ENCODE results near the gene DMWD.

DNA sequence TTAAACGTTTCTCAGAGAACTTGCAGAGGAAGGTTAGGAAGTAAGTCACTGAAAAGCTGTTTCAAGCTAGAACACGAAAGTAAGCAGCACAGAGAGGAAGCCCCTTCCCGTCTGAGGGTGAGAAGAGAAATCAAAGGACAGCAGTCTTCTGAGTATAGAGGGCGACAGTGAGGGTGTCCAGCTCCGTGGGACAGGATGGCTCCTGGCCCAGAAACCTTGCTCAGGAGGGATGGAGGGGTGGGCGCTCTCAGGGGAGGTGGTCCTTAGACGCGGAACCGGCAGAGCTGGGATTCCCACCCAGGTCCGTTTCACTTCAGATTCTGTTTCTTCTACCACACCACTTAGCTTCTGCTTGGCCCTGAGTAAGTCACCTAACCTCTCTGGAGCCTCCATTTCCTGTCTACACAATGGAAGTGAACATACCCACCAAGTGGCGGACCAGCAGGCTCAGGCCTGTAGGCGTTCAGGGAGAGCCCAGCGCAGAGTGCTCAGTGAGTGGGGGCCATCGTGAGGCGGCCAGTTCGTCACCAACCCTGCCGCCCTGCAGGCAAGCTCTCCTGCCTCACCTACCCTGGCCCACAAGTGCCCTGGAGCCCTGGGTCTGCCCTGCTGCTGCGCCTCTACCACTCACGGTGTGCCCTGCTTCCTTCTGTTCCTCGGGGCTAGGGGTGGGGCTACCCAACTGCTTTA lies 27.9 kb upstream of the DMWD start:
- no peak for TF ChIP-seq POLR2A (IDR thresholded peaks at IDR 0.05)
- TF ChIP-seq CTCF (IDR thresholded peaks at IDR 0.05) = no peak
- no peak for TF ChIP-seq POLR2AphosphoS5 (IDR thresholded peaks at IDR 0.05)
- no peak for TF ChIP-seq EP300 (IDR thresholded peaks at IDR 0.05)
